NCI-H2196 (cell line): ENCODE measurements around the gene GRIFIN.

Source experiments
- DNase-seq: peaks from one replicate; lab custom pipeline; 2025; ENCODE audit not compliant: unreplicated experiment; lab: John Stamatoyannopoulos, UW

The GRIFIN gene

DNA sequence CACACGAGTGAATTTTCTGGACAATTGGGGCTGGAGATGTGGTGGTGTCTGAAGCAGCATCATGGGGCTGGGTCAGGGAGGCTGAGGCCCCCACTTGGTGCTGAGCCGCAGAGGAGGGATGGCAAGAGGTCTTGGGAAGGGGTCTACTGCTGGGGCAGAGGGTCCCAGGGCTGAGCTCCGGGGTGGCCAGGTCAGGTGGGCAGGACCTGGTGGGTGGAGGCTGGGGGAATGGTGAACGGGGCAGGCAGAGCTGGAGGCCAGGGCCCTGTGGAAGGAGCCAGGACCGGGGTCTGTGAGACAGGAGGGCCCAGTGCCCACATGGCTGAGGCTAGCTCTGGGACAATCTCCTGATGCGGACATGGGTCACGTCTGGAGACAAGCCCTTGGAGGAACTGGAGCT lies 23.0 kb upstream of the GRIFIN start:
- no peak for DNase-seq

DNA sequence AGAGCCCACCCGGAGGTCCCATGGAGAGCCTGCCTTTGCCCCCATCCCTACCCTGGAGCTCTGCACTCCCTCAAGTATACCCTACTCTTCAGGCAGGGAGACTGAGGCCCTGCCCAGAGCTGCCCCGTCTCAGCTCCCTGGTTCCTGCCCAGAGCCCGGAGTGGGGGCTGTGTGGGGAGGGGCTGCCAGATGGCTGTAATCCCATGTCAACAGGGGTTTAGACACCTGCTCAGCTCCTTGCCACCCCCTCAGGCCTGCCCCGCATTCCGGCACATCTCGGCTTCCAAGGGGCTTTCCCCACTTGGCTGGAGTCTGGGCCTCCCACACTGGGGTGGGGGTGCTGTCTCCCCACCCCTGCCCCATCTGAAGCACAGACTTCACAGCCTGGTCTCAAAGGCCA lies 22.5 kb upstream of the GRIFIN start:
- DNase-seq, result no peak

- no peak for DNase-seq
Measured at GRCh38 chr7:2497500-2498336, 21.5 kb upstream of the GRIFIN start.

DNA sequence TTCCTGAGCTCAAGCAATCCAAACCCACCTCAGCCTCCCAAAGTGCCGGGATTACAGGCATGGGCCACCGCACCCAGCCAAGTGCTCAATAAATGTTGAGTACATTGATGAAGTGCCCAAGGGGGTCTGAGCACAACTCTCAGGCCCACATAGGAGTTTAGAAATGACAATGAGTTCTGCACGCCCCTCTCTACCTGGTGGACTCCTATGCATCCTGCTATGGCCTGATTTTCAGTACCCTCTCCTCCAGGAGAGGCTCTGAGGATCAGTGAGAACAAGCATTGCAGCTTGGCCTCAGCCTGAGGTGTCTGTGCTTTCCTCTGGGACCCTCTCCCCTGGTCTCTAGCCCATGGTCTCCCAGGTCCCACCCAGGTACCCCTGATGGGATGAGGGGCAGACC lies 20.9 kb upstream of the GRIFIN start:
- DNase-seq, result no peak

- DNase-seq, result no peak
Measured at GRCh38 chr7:2496375-2496774, 20.2 kb upstream of the GRIFIN start.

DNA sequence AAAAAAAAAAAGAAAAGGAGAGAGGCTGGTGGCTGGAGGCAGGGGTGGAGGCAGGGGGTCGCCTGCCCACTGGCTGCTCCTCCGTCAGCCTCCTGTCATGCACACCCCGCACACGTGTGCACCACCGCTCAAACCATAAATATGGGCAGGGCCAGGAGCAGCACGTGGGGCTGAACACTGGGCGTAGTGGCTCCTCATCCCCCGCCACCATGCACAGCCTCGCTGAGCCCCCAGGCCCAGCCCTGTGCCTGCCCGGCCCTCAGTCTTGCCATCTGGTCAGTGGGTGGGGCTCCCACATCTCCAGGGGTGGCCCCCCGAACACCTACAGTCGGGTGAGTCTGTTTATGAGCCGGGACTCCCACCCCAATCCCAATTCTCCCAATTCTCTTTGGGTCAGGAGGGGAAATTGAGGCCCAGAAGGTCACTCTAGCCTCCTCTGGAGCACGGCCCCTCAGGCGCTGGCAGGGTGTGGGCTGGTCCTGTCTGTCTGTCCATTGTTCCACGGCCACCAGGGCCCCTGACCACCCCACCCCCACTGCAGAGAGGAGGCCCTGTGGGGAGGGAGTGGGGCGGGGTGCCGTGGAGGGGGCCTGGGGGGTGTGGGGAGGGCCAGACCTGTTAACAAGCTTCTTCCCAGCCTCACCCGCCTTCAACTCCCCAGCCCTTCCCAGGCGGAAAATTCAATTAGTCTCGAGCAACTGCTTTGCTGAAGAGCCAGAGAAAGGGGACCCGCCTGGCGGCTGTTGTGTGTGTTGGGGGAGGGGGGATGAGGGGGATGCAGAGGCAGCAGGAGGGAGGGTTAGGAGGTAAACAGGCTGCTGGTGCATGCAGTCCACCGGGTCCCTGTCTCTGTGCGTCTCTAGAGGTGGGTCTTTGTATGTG lies 19.5 kb upstream of the GRIFIN start:
- no peak for DNase-seq

DNA sequence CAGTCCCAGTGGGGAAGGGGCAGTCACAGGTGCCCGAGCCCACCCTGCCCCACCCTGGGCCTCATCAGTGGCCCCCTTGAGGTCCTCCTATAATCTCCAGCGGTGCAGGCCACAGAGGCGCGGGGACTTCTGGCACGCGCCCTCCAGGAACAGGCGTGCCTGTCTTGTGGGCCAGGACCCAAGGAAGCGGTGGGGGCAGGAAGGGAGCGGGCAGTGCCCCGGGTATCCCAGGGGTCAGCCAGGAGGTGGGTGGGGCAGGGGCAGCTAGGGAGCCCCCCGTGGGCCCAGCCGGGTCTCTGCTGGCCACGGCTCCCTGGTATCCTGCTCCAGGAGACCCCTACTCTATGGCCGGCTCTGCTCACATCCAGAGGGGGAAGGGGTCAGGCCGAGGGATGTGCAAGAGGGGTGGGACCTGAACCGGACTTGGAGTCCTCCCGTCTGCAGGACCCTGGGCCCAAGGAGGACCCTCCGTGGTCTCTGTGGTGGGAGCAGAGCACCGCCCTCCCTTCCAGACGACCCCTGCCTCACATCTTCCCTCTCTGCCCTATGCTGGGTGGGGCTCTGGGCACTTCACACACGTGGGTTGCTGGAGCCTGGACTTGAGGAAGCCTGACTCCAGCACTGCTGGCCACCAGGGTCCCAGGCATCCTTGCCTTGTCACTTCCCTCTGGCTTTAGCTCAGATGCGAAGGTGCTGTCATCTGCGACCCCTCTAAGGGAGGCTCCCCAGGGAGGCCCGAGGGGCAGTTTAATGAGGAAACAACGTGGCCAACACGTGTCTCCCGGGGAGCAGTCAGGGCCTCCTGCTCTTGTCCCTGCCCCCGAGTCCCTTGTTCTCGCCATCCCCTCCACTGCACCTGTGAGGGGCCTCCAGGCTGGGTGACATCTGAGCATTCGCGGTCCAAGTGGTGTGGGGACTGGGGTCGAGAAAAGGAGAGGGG lies 18.3 kb upstream of the GRIFIN start:
- DNase-seq, result no peak

- DNase-seq, result no peak
Measured at GRCh38 chr7:2493205-2494164, 17.3 kb upstream of the GRIFIN start.

GRCh38 chr7:2492038-2492437 lies 15.8 kb upstream of the GRIFIN start:
- DNase-seq, result no peak

DNA sequence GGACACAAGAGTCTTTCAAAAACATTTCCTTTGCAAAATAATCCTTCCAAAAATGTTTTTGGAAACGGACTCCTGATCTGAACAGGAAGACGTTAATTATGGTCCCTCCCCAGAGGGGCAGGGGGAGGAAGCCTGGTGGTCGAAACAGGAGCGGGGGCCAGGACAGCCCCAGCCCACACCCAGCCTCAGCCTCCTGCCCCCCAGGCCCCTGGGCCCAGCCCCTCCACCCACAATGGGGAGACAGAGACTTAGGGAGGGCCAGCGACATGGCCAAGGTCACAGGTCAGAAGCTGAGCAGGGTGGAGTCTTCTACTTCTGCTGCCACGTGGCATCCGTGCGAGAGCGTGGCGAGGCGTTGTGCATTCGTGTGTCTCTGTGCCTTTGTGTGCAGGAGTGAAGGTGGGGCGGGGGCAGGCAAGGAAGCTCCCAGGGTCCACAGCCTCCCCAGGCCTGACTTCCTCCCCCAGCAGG lies 14.0 kb upstream of the GRIFIN start:
- DNase-seq, result no peak

GRCh38 chr7:2488681-2489080 lies 12.5 kb upstream of the GRIFIN start:
- no peak for DNase-seq

DNA sequence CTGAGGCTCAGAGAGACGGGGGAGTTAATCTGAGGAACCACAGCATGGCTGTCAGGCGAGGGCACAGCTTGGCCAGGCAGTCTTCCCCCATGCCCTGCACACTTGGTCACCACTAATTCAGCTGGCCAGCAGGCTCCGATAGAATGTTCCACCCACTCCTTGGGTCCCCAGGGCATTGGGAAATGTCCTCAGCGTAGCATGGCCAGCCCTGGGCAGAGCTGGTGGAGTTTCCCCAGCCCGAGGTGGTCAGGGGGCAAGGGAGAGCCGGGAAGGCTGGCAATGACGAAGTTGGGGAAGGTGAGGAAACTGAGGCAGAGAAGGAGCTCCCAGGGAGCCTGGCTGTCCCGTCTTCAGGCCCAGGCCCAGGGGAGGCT lies 12.1 kb upstream of the GRIFIN start:
- DNase-seq, result no peak

DNA sequence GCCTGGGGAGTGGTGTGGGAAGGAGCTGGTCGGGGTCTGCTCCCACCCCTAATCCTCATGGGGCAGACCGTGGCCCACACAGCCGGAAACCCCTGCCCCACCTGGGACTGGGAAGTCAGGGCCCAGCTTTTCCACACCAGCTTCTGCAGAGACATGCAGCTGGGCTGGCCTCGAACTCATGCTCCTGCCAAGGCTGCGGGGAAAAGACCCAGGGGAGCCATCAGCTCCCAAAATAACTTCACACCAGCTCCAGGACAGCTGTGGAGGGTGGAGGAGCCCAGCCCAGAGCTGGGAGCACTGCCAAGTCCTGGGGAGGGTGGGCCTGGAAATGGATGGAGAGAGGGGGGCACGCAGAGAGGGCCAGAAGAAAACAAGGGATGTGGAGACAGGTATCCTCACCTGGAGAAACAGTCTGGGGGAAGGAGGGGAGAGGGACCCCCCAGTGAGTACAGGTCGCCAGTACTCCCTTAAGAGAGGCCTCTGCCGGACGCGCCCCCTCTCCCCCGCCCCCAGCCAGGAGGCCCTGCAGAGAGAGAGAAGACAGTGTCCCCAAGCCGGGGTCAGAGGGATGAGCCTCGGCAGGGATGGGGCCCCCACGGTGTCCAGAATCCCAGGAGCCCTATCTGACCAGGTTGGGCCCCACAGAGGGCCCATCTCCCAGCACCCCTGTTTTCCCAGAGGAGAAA lies 11.5 kb upstream of the GRIFIN start:
- DNase-seq, result no peak

GRCh38 chr7:2484868-2485267 lies 8.7 kb upstream of the GRIFIN start:
- no peak for DNase-seq

GRCh38 chr7:2483494-2483893 lies 7.3 kb upstream of the GRIFIN start:
- no peak for DNase-seq

GRCh38 chr7:2482725-2483451 lies 6.7 kb upstream of the GRIFIN start:
- no peak for DNase-seq

- no peak for DNase-seq
Measured at GRCh38 chr7:2481195-2481594, 5.0 kb upstream of the GRIFIN start.

GRCh38 chr7:2480070-2480408 lies 3.8 kb upstream of the GRIFIN start:
- DNase-seq, result no peak
